ENCODE results near the gene ZFHX3. TPM values are rescaled to one million over a fixed set of nuclear protein-coding genes. Genes with fewer than 3 reads are reported as not detected.
"Not testable (repeated sequence)": the region's sequence is repeated elsewhere in the genome, so short reads cannot be mapped to it uniquely, and the experiment has no call there.

ZFHX3 gene
- total RNA-seq, 3 donors from 2014 or later = 13.8 to 36.0 (median 15.5) TPM

DNA sequence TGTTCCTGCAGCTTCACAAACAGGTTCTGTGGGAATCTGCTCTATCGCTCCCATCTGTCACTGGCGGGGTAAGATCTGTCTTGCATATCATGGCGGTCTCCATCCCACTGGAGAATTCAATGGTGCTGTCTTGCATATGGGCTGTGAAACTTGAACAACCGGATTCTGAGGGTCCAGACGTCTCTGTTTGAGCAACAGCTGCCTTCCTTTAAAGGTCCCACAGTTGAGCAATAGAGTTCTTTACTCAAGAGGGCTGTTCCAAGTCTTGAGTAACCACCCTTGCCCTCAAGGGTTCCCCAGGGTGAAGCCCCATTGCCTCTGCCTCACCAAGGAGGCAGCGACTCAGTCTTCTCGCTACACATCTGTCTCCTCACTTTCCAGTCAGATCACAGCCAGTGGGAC is 50.8 kb downstream of the ZFHX3 start:
- ATAC-seq = peak; percentile 28
- Histone ChIP-seq H3K4me1 (ENCODE audit: low read depth) (peaks cover 18% of the 10 kb centered on the region), H3K36me3 (ENCODE audit: low read depth) (no peaks in the 10 kb centered on the region), H3K4me3 (no peak overlapping the region), H3K9me3 (no peaks in the 10 kb centered on the region)
- TF ChIP-seq, protein P1, sequence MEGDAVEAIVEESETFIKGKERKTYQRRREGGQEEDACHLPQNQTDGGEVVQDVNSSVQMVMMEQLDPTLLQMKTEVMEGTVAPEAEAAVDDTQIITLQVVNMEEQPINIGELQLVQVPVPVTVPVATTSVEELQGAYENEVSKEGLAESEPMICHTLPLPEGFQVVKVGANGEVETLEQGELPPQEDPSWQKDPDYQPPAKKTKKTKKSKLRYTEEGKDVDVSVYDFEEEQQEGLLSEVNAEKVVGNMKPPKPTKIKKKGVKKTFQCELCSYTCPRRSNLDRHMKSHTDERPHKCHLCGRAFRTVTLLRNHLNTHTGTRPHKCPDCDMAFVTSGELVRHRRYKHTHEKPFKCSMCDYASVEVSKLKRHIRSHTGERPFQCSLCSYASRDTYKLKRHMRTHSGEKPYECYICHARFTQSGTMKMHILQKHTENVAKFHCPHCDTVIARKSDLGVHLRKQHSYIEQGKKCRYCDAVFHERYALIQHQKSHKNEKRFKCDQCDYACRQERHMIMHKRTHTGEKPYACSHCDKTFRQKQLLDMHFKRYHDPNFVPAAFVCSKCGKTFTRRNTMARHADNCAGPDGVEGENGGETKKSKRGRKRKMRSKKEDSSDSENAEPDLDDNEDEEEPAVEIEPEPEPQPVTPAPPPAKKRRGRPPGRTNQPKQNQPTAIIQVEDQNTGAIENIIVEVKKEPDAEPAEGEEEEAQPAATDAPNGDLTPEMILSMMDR (IDR thresholded peaks at IDR 0.05) = no peak
- intact Hi-C loops (cut with DNase I, micrococcal nuclease) = no loop called here
- DNase-seq = no peak

DNA sequence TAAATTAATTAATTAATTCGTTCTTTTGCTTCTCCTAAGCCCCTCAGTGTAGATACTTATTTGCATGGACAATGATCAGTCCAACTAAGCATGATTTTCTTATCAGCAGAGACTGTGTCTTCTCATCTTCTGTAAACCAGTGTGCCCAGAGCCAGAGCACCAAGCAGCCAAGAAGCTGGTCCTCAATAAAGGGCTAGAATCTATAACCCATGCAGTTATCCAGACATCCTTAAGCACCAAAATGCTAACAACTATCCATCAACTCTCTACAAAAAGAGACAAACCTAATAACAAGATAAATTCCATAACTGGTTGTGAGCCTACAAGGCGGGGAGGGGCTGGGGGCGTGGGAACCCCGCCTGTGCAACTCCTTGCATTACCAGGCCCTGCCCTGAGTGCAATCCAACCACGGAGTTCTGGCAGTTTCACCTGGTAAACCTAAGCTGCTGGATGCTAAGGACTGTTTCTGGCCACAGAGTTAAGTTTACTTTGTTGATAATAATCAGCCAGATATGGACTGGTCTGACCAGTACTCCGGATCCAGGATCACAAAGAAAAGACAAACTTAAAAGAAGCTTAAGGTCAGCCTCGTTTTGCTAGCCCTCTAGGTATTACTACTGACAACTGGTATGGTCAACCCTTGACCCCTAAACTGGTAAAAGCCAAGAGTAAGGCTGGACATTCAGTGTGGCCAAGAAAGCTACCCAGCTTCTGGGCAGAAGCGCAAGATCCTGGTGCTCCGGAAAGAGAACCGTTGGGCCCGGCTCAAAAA is 51.5 kb downstream of the ZFHX3 start:
- H3K4me1 ChIP-seq (ENCODE audit: low read depth) = peaks cover 18% of the 10 kb centered on the region
- intact Hi-C loops (cut with DNase I, micrococcal nuclease) = no loop called here
- no peaks in the 10 kb centered on the region for H3K36me3 ChIP-seq (ENCODE audit: low read depth)
- ATAC-seq (peak; percentile 67), DNase-seq (peak in 1 of 3 donors; percentile 34)
- no peaks in the 10 kb centered on the region for H3K9me3 ChIP-seq
- TF ChIP-seq, protein P1 (IDR thresholded peaks at IDR 0.05) = no peak
- no peak overlapping the region for H3K4me3 ChIP-seq

DNA sequence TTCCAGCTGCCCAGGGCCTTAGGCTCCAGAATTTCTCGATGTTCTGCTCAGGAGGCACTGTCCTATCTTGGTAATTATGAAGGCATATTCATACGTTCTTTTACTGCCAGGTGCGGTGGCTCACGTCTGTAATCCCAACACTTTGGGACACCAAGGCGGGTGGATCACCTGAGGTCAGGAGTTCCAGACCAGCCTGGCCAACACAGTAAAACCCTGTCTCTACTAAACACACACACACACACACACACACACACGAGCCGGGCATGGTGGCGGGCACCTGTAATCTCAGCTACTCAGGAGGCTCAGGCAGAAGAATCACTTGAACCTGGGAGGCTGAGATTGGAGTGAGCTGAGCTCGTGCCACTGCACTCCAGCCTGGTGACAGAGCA is 52.1 kb downstream of the ZFHX3 start:
- H3K36me3 ChIP-seq (ENCODE audit: low read depth); DNase-seq; H3K9me3 ChIP-seq; intact Hi-C loops (cut with DNase I, micrococcal nuclease); H3K4me3 ChIP-seq; ATAC-seq: not testable (repeated sequence)
- H3K4me1 ChIP-seq (ENCODE audit: low read depth) = peaks cover 17% of the 10 kb centered on the region

DNA sequence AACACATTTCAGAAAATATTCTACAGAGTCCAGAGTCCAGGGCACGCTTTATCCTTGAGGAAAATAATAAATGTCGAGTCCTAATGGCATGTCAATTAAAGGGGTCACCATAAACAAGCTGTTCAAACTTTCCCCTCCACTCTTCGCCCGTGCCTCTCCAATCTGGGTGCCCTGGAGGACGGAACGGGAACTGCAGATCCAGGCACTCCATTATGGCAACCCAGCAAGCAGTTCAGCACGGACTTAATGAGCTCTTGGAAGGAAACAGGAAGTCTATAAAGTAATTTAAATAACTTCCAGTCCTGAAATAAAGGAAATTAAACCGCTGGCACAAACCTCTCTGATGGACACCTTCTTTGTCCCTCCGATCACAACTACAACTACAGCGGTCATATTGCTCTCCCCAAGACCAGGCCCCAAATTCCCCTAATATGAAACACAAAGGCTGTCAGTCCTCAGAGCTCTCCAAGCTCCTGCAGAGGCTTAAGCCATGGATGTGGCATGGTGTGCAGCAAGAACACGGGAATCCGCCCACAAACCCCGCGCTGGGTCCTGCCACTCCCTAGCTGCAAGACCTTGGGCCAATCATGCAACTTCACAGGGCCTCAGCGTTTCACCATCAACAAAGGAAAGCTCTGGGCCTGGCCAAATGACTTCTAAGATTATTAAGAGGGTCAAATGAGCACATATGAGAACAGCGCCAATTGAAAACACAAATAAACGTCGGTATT is 52.6 kb downstream of the ZFHX3 start:
- H3K4me1 ChIP-seq (ENCODE audit: low read depth) = peaks cover 12% of the 10 kb centered on the region
- no peaks in the 10 kb centered on the region for H3K36me3 ChIP-seq (ENCODE audit: low read depth)
- peak in 1 of 3 donors; percentile 66 for DNase-seq
- no peak overlapping the region for H3K4me3 ChIP-seq
- intact Hi-C loops (cut with DNase I, micrococcal nuclease) = no loop called here
- H3K9me3 ChIP-seq = no peaks in the 10 kb centered on the region
- TF ChIP-seq, protein P1 (IDR thresholded peaks at IDR 0.05) = no peak
- ATAC-seq = peak; percentile 72

DNA sequence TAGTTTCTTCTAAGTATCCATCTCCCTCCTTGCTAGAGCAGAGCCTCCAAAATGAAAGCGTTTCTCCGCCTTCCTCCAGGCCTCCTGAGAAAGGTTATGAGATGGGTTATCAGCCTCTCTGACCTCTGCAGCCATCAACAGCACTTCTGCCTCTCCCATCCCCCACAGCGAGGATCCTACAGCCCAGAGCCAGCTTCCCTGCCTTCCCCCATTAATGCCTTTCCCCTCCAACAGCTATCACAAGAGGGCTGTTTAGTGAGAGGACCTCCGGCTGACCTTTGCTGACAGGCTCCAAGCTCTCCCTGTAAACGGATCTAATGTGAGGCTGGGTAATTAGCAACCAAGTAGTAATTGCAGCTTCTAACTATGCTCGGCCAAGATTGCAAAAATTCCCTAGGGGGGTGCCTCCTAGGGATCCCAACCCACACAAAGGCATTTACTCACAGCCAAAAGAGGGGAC is 55.8 kb downstream of the ZFHX3 start:
- peaks cover 22% of the 10 kb centered on the region for H3K4me1 ChIP-seq (ENCODE audit: low read depth)

More for the DNA sequence above, 55.8 kb downstream of the ZFHX3 start:
- no peak for ATAC-seq
- H3K4me3 ChIP-seq = no peak overlapping the region
- DNase-seq = no peak
- no peaks in the 10 kb centered on the region for H3K36me3 ChIP-seq (ENCODE audit: low read depth)
- TF ChIP-seq, protein P1 (IDR thresholded peaks at IDR 0.05) = no peak
- H3K9me3 ChIP-seq = no peaks in the 10 kb centered on the region
- intact Hi-C loops (cut with DNase I, micrococcal nuclease) = no loop called here

Data from mucosa of descending colon (tissue), 3 donors.